GM18867 (cell line): ENCODE results near the gene ZNF511.

Source experiments
- ATAC-seq: cut with Tn5 transposase; IDR thresholded peaks from one replicate; pipeline ENCODE4 v1.9.1; 2021; ENCODE audit warnings: mild to moderate bottlenecking, moderate library complexity; ENCODE audit not compliant: unreplicated experiment

The ZNF511 gene

DNA sequence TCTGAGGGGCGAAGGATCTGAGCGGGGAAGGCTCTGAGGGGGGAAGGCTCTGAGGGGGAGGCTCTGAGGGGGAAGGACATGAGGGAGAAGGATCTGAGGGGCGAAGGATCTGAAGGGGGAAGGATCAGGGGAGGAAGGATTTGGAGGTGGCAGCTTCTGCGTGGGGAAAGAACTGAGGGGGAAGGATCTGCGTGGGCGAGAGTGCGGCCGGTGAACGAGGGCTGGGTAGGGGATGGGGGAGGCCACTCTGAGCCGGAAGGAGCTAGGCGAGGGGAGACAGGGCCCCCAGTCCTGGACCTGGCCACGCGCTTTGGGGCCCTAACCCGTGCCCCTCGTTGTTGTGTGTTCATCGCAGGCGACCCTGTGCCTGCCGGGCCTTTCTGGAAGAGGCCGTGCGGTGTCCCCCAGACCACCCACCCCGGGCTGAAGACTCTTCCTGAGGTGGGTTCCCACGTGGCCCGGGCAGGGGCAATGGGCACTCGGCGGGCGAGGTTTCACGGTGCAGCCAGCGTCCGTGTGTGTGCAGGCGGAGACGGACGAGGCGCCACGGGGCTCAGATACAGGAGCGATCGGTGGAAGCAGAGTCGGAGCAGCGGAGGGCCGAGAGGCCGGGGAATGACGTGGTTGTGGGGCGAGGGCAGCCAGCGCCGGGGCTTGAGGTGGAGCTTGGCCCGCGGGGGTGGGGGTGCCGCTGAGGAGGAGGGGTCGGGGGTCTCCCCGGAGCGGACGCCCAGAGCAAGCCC lies 26.0 kb downstream of the ZNF511 start:
- ATAC-seq = no peak

DNA sequence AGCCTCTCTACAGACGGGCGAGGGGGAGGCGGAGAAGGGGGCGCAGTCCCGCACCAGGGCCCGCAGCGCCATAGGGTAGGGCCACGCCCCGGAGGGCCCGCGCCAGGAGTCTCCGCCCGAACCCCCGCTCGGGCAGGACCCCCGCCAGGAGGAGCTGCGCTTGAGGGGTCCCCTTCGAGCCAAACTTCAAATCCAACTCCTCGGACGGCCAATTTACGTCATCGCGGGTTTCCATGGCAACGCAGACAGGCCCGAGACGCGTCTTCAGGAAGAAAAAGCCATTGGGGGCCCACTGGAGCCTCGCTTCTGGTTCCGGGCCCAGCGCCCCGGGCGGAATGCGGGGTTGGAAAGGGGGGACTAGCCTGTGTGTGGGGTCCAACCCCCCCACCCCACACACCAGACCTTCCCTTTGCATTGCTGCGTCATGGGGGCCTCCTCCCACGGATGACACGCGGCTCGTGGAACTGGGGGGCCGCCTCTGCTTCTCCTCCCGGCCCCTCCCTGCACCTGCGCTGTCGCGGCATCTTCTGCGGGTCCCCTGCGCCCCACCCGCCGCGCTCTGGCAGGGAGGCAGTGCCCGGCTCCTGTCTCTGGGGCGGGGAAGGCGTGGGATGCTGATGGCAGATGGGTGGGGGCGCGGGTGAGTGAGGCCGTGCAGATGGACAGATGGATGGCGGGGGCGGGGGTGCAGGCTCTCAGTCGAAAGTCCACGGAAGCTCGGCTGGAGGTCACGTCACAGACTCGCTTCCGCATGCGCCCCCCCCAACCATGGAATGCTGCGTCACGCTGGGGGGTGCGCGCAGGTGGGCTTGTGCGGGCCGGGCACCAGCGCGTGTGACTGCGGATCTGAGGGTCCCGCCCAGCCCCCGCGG lies 26.8 kb downstream of the ZNF511 start:
- ATAC-seq = no peak

DNA sequence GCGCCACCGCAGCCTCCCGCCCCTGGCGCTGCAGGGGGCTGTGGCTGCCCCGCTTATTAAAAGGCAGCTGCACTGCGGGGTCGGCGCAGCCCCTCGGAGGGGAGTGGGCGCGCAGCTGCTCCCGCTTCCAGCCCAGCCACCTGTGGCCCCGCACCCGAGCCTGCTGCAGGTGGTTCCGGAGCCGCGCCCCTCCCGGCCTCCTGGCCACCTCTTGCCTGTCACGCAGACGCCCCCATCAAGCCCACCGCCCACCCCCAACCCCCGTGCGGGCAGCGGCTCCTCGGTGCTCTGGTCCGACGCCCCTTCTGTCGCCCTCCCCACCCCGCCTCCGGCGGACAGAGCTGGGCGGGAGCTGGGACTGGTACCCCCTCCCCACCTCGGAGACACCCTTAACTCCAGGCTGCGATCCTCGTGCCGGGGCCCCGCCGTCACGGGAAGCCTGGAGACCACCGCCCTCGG lies 27.4 kb downstream of the ZNF511 start:
- no peak for ATAC-seq

DNA sequence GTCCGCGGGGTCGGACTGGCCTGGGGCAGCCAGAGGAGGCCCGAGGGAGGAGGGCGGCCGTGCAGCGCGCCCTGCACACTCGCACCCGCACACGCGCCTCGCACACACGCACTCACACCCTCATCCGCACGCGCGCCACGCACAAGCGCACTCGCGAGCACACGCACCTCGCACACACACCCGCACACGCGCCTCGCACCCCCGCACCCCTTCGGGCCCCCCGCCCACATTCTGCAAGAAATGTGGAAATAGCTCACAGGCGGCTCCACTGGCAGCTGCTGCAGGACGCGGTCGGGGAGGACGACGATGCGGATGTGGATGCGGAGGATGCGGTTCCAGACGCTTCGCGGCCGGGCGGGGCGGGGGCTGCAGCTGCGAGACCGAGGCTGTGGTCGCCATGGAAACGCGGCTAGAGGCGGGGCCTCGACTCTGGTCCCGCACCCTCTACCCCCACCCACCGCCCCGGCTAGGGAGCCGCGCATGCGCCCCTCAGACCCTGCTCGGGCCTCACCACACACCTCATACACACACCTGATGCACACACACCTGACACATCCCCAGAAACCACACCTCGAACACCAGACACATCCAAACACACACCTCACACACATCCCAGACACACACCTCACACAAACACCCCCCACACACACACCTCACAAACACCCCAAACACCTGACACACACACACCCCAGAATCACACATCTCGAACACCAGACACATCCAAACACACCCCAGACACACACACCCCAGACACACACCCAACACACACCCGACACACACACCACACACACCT lies 28.1 kb downstream of the ZNF511 start, which contains the start of gene CALY:
TSS of gene CALY (minus strand) at position 320 of the 793 bp plus-strand sequence. CDS start 7,907 bp downstream, outside the sequence.
- no peak for ATAC-seq

DNA sequence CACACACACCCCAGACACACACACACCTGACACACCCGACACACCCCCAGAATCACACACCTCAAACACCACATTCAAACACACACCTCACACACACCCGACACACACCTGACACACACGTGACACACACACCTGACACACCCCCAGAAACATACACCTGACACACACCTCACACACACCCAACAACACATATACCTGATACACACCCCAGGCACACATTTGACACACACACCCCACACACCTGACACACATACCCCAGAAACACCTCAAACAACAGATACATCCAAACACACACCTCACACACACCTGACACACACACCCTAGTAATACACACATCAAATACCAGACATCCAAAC lies 28.6 kb downstream of the ZNF511 start:
- ATAC-seq = no peak

- no peak for ATAC-seq
Observed at GRCh38 chr10:133338080-133339071, 29.7 kb downstream of the ZNF511 start.

DNA sequence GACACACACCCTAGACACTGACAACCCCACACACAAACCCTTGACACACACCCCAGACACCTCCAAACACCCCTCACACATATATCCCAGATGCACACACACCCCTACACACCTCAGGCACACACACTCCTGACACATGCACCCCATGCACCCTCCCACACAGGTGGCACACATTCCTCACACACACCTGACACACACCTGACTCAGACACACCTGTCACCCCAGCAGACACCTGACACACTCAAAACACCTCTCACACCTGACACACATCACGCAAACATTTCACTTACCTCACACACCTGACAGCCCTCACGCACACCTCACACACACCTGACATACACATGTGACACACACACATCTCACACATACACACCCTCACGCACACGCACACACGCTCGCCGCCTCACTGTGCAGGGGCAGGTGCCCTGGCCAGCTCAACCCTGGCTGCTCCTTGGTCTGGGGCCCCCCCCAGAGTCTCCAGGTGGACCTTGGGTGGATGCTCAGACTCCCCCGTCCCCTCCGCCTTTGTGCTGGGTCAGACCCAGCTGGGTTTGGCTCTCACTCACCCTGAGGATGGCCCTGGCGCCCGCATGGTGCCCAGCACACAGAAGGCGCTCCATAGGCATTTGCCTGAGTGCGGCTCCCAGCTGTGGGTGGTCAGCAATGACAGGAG lies 31.1 kb downstream of the ZNF511 start:
- no peak for ATAC-seq

- no peak for ATAC-seq
Observed at GRCh38 chr10:133341983-133342382, 33.3 kb downstream of the ZNF511 start.

DNA sequence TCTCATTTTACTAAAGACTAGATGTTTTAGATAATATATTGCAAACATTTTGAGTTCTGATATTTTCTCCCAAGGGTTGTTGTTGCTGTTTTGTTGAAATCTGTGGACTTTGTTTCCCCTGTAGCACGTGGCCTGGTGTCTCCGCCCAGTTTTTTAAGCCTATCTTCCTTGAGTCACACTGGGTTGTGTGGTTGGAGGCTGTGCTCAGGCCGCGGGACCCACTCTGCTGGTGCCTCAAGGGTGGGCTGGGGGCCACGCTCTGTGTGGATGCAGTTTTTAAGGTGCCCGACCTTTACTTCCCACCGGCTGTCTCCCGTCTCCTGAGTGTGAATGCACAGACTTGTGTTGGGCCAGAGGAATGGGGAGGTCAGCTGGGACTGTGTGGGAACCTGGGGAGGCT lies 34.2 kb downstream of the ZNF511 start:
- no peak for ATAC-seq

DNA sequence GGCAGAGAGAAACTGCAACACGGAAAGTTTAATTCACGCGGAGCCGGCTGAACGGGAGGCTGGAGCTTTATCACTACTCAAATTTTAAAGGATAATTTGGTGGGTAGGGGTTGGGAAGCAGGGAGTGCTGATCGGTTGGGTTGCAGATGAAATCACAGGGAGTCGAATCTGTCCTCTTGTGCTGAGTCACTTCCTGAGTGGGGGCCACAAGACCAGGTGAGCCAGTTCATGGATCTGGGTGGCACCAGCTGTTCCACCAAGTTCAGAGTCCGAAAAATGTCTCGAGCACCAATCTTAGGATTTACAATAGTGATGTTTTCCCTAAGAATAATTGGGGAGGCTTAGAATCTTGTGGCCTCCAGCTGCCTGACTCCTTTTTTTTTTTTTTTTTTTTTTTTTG lies 34.8 kb downstream of the ZNF511 start:
- ATAC-seq = no peak

DNA sequence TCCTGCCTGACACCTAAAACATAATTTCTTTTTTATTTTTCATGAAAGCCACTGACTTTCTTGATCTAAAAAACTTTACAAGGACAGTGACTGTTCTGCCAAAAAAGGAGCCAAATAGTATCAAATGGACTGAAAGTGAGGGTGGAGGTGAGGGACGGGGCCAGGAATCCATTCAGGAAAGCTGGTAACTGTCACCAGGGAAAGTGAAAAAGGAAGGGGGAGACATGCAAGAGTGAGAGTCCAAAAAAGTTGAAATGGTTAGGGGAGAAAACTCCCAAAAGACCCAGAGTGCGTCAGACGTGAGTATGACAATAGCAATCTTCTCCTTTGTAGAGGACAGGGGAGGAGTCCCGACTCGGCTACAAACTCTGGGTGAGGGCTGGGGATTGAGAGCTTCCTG lies 35.5 kb downstream of the ZNF511 start:
- no peak for ATAC-seq

DNA sequence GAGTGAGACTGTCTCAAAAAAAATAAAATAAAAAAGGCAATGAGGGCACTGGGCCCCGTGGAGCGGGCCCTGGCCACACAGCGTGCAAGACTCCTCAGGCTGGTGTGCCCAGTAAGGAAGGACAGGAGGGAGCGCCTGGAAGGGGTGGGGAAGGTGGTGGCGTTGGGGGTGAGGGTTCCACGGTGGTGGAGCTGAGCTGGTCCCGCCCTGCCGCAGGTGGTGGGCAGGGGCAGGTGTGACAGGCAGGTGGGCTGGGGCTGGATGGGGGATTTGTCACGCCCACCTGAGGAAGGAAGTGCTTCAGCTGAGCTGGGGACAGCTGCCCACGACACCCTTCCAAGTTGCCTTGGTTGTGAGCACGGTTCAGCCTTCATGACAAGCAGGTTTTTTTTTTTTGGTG lies 37.7 kb downstream of the ZNF511 start:
- no peak for ATAC-seq

- ATAC-seq = no peak
Observed at GRCh38 chr10:133347710-133348517, 39.2 kb downstream of the ZNF511 start.

GRCh38 chr10:133349160-133349568 lies 40.5 kb downstream of the ZNF511 start:
- ATAC-seq = no peak

DNA sequence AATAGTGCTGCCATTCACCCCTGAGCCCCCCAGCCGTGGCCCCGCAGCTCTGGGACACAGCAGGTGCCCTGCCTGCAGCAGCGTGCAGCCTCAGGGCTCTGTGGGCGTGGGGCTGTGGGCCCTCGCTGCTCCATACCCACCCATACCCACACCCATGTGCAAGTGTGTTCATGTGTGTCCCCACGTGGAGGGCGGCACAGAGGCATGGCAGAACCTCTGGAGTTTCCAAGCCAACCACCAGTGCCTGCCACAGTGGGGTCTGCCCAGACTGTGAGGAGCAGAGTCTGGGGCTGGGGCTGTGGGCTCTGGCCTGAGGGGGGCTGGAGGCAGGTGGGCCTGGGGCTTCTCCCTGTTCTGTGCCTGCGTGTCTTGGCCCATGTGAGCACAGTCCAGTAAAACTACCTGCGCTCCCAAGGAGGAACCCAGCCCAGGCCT lies 40.9 kb downstream of the ZNF511 start:
- no peak for ATAC-seq

DNA sequence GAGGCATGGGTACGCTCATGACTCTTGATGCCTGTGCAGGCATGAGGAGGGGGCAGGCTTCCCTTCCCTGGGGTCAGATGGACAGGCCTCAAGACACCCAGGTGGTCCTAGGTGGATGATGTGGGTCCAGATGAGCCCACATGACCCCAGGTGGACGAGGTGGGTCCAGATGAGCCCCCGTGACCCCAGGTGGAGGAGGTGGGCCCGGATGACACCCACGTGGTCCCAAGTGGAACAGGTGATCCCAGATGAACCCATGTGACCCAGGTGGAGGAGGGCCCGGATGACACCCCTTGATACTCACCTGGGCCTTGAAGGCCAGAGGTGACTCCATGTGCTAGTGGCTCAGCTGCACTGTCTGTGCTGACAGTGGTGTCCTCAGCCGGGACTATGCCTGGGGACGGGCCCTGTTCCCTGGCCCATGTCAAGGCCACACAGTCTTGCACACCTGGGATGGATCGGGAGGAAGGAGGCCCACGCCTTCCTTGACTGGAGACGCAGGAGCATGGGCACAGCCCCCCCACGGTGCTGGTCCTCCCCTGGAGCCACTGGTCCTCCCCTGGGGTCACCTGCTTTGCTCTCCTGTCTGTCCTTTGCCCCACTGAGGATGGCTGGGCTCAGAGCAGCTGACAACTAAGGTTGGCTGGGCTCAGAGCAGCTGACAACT lies 41.7 kb downstream of the ZNF511 start:
- no peak for ATAC-seq

DNA sequence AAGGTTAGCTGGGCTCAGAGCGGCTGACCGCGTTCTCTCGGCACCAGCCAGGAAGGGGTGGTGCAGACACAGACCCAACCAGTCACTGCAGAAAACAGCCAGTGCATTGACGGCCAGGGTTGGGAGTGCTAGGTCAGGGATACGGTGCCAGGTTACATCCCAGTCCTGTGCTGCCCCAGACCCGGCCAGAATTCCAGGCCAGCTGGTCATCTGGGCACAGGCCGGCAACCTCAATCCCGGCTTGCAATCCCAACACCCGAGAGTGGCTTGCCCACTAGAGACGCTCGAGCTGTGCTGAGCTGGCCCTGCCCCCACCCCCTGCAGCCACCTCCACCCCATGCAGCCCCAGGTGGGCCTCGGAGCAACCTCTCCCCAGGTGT lies 42.2 kb downstream of the ZNF511 start:
- ATAC-seq = no peak
